Vagina (tissue), 2 donors: ENCODE results near the gene TMIGD3. TPM values are rescaled to one million over a fixed set of nuclear protein-coding genes. Genes with fewer than 3 reads are reported as not detected.

Experiments
- DNase-seq, 2 donors: peaks; one replicate each; pipeline ENCODE4 v3.0.0-alpha.2; 2017; ENCODE audit errors: extremely low spot score in 2 of 2
- H3K27ac ChIP-seq: fragments of 200-600 bp; sonication (generic); one replicate; pipeline ENCODE4 v1.5.1; 2019
- H3K27me3 ChIP-seq: fragments of 200-600 bp; sonication (generic); one replicate; pipeline ENCODE4 v1.5.1; 2019
- H3K36me3 ChIP-seq, 2 donors: fragments of 200-600 bp; sonication (generic); one replicate each; pipeline ENCODE4 v1.5.1; 2017 to 2019
- H3K4me1 ChIP-seq: fragments of 200-600 bp; sonication (generic); one replicate; pipeline ENCODE4 v1.5.1; 2019
- H3K4me3 ChIP-seq, 2 donors: fragments of 200-600 bp; sonication (generic); 1 replicate in 1 of 2; 2 replicates in 1 of 2; pipeline ENCODE4 v1.5.1; 2016 to 2019
- H3K9me3 ChIP-seq: fragments of 200-600 bp; sonication (generic); one replicate; pipeline ENCODE4 v1.5.1; 2019
- POLR2A ChIP-seq, 2 donors: fragments of 450-650 bp; IDR thresholded peaks; one replicate each; pipeline ENCODE4 v1.6.1; 2017; ENCODE audit warnings: antibody characterized with exemption in 2 of 2, mild to moderate bottlenecking in 2 of 2, moderate library complexity in 2 of 2
- POLR2AphosphoS5 ChIP-seq, 2 donors: sonication (generic); formaldehyde crosslinking; IDR thresholded peaks; one replicate each; pipeline ENCODE4 v1.9.0; 2017; ENCODE audit warnings: antibody characterized with exemption in 2 of 2, mild to moderate bottlenecking in 2 of 2, low read depth in 1 of 2; ENCODE audit not compliant: insufficient read depth in 1 of 2
- intact Hi-C: fragments of 100-400 bp; cut with DNase I; formaldehyde crosslinking; loops from one replicate; pipeline ENCODE4 v1.15.1; 2023
- total RNA-seq: library from RNA; depleted of rRNA; stranded (reverse); fragments of >200 nt; gene quantifications from one replicate; pipeline ENCODE4 v1.2.3, GENCODE V29; 2016
- TF ChIP-seq, protein P1 (sequence below), 3 experiments: fragments of 450-650 bp in 2 of 3; fragments of 200-600 bp in 1 of 3; sonication (generic) in 1 of 3; IDR thresholded peaks; one replicate each; pipeline ENCODE4 v1.5.1; 2017 to 2019; ENCODE audit warnings: antibody characterized with exemption in 3 of 3, mild to moderate bottlenecking in 2 of 3, moderate library complexity in 2 of 3

The TMIGD3 gene
- total RNA-seq, 1 donor from 2014 or later, result 2.9 TPM

DNA sequence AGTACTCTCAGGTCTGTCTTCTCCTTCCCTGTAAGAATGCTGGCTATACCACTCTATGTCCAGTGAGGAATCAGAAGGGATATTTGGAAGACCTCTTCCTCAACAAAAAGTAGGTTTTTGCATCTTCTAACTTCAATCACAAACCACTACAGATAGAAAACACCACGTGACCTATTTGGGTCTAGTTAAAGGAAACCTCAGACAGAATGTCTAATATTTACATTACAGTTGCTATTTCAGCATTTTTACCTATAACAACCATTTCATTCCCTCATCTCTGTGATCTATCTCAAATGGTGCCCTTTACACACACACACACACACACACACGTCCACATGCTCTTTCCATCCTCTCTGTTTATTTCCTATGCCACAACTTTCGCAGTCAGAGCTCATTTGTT, 7.9 kb upstream of the TMIGD3 start:
- no peak overlapping the region for H3K4me3 ChIP-seq
- no peaks in the 10 kb centered on the region for H3K9me3 ChIP-seq
- H3K4me1 ChIP-seq, result peaks cover 59% of the 10 kb centered on the region
- no peak overlapping the region for H3K27ac ChIP-seq
- no peaks in the 10 kb centered on the region for H3K27me3 ChIP-seq
- H3K36me3 ChIP-seq, result no peaks in the 10 kb centered on the region
- TF ChIP-seq, protein P1, sequence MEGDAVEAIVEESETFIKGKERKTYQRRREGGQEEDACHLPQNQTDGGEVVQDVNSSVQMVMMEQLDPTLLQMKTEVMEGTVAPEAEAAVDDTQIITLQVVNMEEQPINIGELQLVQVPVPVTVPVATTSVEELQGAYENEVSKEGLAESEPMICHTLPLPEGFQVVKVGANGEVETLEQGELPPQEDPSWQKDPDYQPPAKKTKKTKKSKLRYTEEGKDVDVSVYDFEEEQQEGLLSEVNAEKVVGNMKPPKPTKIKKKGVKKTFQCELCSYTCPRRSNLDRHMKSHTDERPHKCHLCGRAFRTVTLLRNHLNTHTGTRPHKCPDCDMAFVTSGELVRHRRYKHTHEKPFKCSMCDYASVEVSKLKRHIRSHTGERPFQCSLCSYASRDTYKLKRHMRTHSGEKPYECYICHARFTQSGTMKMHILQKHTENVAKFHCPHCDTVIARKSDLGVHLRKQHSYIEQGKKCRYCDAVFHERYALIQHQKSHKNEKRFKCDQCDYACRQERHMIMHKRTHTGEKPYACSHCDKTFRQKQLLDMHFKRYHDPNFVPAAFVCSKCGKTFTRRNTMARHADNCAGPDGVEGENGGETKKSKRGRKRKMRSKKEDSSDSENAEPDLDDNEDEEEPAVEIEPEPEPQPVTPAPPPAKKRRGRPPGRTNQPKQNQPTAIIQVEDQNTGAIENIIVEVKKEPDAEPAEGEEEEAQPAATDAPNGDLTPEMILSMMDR (IDR thresholded peaks at IDR 0.05), result no peak
- no peak for TF ChIP-seq POLR2AphosphoS5 (IDR thresholded peaks at IDR 0.05; ENCODE audit: insufficient read depth in 1 of 2, low read depth in 1 of 2)
- TF ChIP-seq POLR2A (IDR thresholded peaks at IDR 0.05), result no peak
- no peak for DNase-seq
- intact Hi-C loops, result loop anchor here (5.0 to 10.0 kb wide), 2 partner anchors 93 to 141 kb away; no protein-coding TSS in a partner anchor

DNA sequence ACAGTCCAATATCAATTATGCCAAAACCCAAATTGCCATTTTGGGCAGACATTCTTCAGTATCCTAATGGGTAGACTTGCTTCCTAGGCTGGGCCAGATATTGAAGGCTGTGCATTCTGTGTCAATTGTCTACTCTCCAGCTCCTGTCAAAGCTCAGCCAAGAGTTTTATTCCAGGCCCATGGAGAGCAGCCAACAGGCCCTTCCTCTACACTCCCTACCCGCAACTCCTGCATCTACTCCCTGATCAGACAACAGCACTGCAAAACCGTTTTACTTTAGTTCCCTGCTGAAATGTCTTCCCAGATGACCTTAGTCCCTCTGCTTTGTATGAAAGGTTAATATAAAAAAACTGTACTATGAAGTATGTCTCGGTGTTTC, 6.6 kb upstream of the TMIGD3 start:
- intact Hi-C loops, result loop anchor here (5.0 to 10.0 kb wide), 3 partner anchors 95 to 235 kb away; no protein-coding TSS in a partner anchor
- TF ChIP-seq, protein P1 (IDR thresholded peaks at IDR 0.05), result no peak
- TF ChIP-seq POLR2A (IDR thresholded peaks at IDR 0.05), result no peak
- H3K36me3 ChIP-seq, result no peaks in the 10 kb centered on the region
- H3K27me3 ChIP-seq, result no peaks in the 10 kb centered on the region
- H3K27ac ChIP-seq, result no peak overlapping the region
- DNase-seq, result no peak
- H3K4me3 ChIP-seq, result no peak overlapping the region
- H3K4me1 ChIP-seq, result peaks cover 45% of the 10 kb centered on the region
- no peaks in the 10 kb centered on the region for H3K9me3 ChIP-seq

DNA sequence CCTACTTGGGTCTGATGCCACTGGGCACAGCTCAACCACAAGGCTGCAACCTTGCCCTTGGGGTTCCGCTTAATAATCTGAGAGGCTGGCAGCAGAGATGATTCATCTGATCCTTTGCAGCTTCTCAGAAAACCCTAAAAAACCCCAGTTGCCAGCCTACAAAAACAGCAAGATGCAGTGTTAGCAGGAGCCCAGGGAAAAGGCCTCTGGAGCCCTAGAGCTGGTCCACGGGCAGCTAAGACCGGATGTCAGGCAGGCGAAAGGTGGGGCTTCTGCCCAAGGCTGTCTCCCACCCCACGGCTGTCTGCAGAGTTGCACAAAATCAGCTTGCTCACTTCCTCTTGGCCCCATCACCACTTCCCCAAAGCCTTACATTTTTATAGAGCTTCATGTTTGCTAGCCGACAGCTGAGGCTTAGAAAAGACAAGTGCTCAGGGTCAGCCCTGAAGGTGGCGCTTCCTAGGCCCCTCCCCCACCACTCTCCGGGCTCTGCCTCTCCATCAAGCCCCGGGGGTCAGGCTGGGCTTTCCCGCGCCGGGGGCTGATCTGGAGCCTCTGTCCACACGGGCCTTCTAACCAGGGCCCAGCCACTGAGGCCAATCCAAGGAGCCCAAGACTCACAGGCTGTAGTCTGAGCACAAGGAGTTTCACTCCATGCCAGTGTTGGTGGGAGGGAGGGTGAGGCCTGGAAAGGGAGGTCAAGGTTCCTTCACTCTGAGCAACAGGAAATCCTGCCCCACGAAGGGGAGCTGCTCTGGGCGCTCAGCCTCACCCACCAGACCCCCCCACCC, 4.2 kb upstream of the TMIGD3 start:
- Histone ChIP-seq H3K36me3 (no peaks in the 10 kb centered on the region), H3K4me3 (peak overlapping the region; percentile 38 to 48), H3K27me3 (no peaks in the 10 kb centered on the region), H3K4me1 (peaks cover 31% of the 10 kb centered on the region), H3K9me3 (no peaks in the 10 kb centered on the region), H3K27ac (peak overlapping the region; percentile 94)
- DNase-seq, result no peak
- intact Hi-C loops, result loop anchor here (10.0 kb wide), 1 partner anchor 237 kb away; no protein-coding TSS in a partner anchor
- TF ChIP-seq POLR2AphosphoS5 (IDR thresholded peaks at IDR 0.05; ENCODE audit: insufficient read depth in 1 of 2, low read depth in 1 of 2) (peak in 1 of 2 donors; percentile 77), POLR2A (IDR thresholded peaks at IDR 0.05) (no peak)

DNA sequence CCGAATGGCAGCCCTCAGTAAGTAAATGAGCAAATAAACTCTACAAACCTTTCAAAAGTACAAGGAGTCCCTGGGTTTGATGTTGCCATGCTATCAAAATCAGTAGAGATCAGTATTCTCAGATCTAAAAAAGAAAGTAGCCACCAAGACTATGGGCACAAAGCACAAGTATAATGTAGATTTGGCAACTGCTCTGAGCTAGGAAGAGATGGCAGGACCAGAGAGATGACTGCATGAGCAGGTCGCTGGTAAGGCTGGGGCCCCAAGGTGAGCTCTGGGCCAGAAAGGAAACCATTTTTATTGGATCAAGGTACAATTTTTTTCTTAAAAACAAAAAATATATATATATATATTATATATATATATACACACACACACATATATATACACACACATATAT, 3.1 kb upstream of the TMIGD3 start:
- intact Hi-C loops, result loop anchor here (10.0 kb wide), 1 partner anchor 238 kb away; no protein-coding TSS in a partner anchor
- Histone ChIP-seq H3K4me3 (no peak overlapping the region), H3K27ac (peak overlapping the region; percentile 94), H3K9me3 (no peaks in the 10 kb centered on the region), H3K27me3 (no peaks in the 10 kb centered on the region), H3K36me3 (no peaks in the 10 kb centered on the region), H3K4me1 (peaks cover 31% of the 10 kb centered on the region)
- no peak for DNase-seq
- TF ChIP-seq POLR2A (IDR thresholded peaks at IDR 0.05), result no peak
- TF ChIP-seq POLR2AphosphoS5 (IDR thresholded peaks at IDR 0.05; ENCODE audit: insufficient read depth in 1 of 2, low read depth in 1 of 2), result no peak
- TF ChIP-seq, protein P1 (IDR thresholded peaks at IDR 0.05), result no peak

DNA sequence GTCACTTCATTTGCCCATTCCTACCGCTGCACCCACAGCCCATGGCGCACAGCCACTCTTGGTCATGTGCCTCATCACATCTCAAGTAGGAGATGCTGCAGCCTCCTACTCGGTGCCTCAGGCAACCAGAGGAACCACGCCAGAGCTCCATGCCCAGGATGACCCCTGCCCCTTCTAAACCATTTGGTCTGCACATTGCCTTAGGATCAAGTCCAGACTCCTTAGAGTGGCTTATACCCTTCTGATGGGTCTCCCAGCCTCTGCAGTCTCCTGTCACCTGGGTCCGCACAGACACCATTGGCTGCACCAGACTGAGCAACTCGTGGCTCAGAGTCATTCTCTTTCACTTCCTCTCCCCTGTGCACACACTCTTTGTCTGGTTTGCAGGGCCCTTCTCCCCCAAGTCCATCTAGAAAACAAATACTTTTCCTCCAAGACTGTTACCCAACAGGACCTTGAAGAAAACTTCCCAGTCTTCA, 2.2 kb upstream of the TMIGD3 start:
- Histone ChIP-seq H3K4me1 (peaks cover 31% of the 10 kb centered on the region), H3K27me3 (no peaks in the 10 kb centered on the region), H3K9me3 (no peaks in the 10 kb centered on the region), H3K27ac (no peak overlapping the region), H3K4me3 (no peak overlapping the region), H3K36me3 (no peaks in the 10 kb centered on the region)
- DNase-seq, result no peak
- intact Hi-C loops, result loop anchor here (10.0 kb wide), 1 partner anchor 239 kb away; no protein-coding TSS in a partner anchor
- TF ChIP-seq POLR2AphosphoS5 (IDR thresholded peaks at IDR 0.05; ENCODE audit: insufficient read depth in 1 of 2, low read depth in 1 of 2) (no peak), POLR2A (IDR thresholded peaks at IDR 0.05) (no peak)
- TF ChIP-seq, protein P1 (IDR thresholded peaks at IDR 0.05), result no peak
